Measurements from ENCODE around the gene ARHGAP12.

DNA sequence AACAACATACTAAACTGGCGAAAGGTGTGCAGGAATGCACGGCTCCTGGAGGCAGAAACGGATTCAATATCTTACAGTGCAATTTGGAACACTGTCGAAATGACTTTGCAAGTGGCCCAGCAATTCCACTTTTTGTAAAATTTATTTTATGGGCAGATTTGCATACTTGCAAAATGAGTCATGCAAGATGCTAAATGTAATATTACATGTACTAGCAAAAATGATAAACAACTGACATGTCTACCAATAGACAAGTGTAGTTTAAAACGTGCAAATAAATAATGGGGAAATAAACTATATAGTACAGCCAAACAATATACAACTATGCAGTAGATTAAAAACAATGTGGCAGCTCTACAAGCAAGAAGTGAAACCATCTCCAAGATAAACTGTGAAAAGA is 97.7 kb downstream of the ARHGAP12 start:
- TF ChIP-seq, protein P1, sequence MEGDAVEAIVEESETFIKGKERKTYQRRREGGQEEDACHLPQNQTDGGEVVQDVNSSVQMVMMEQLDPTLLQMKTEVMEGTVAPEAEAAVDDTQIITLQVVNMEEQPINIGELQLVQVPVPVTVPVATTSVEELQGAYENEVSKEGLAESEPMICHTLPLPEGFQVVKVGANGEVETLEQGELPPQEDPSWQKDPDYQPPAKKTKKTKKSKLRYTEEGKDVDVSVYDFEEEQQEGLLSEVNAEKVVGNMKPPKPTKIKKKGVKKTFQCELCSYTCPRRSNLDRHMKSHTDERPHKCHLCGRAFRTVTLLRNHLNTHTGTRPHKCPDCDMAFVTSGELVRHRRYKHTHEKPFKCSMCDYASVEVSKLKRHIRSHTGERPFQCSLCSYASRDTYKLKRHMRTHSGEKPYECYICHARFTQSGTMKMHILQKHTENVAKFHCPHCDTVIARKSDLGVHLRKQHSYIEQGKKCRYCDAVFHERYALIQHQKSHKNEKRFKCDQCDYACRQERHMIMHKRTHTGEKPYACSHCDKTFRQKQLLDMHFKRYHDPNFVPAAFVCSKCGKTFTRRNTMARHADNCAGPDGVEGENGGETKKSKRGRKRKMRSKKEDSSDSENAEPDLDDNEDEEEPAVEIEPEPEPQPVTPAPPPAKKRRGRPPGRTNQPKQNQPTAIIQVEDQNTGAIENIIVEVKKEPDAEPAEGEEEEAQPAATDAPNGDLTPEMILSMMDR (IDR thresholded peaks at IDR 0.05; ENCODE audit: insufficient read depth, low read length, poor library complexity, severe bottlenecking) = no peak
- no peak for TF ChIP-seq EZH2phosphoT487 (conservative IDR thresholded peaks at IDR 0.05; ENCODE audit: low read length)

All from SU-DHL-6 (cell line).